ENCODE results near the gene PLPPR5. TPM values are rescaled to one million over a fixed set of nuclear protein-coding genes. Genes with fewer than 3 reads are reported as not detected.

Gene PLPPR5
- polyA plus RNA-seq, 1 experiment: not detected

DNA sequence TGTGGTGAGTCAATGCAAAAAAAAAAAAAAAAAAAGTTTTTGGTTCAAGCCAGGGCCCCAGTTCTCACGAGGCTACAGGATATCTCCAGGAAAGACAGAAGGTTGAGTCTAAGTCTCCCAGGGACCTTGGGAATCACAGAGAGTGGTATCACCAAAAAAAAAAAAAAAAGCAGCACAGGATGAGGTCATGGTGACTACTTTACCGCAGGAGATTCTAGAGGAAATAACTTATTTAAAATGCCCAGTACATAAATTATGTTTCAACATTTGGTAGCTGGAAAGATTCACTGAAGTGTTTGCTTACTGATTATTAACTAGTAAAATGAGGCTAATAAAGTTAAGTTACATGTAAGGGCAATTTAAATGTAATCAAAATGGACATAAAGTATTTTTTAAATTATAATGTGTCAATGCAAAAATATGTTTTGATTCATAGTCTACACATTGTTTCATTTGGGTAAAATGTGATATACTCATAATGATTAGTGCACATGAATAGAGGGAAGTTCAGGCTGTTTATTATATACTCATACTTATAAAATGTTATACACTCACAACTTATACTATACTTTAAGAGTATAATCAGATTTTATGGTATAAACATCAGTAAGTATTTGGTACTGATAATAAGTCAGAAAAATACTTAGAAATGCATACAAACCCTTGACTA lies 84.1 kb downstream of the PLPPR5 start:
- TF ChIP-seq, protein P1, sequence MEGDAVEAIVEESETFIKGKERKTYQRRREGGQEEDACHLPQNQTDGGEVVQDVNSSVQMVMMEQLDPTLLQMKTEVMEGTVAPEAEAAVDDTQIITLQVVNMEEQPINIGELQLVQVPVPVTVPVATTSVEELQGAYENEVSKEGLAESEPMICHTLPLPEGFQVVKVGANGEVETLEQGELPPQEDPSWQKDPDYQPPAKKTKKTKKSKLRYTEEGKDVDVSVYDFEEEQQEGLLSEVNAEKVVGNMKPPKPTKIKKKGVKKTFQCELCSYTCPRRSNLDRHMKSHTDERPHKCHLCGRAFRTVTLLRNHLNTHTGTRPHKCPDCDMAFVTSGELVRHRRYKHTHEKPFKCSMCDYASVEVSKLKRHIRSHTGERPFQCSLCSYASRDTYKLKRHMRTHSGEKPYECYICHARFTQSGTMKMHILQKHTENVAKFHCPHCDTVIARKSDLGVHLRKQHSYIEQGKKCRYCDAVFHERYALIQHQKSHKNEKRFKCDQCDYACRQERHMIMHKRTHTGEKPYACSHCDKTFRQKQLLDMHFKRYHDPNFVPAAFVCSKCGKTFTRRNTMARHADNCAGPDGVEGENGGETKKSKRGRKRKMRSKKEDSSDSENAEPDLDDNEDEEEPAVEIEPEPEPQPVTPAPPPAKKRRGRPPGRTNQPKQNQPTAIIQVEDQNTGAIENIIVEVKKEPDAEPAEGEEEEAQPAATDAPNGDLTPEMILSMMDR (IDR thresholded peaks at IDR 0.05; ENCODE audit: insufficient read depth, low read depth, low read length): no peak
- DNase-seq (ENCODE audit: low read depth): peak; percentile 37
- CTCF ChIA-PET: no interaction called here
- no peaks in the 10 kb centered on the region for H3K36me3 ChIP-seq (ENCODE audit: control insufficient read depth, insufficient read depth, low read length)
- no peaks in the 10 kb centered on the region for H3K27me3 ChIP-seq (ENCODE audit: control insufficient read depth, insufficient read depth, low read length)
- POLR2A ChIA-PET: no interaction called here
- no peak overlapping the region for H3K4me3 ChIP-seq (ENCODE audit: low read depth, low read length)

DNA sequence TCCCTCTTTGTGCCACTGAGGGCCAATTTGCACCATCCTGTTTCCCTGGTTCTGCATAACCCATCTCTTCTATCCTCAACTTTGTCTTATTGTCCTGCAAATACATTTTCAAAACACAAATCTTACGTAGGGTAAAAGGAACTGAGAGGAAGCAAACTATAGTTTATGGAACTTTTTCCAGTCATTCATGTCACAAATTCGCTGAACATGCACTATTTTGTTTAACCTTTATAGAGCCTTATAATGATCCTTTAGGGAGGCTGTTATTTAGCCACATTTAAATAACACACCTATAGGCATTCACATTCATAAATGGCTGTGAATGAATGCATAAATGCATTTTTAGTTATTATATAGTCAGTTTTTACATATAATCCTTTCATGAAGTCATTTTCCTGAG lies 85.0 kb downstream of the PLPPR5 start:
- Histone ChIP-seq H3K27me3 (ENCODE audit: control insufficient read depth, insufficient read depth, low read length) (no peaks in the 10 kb centered on the region), H3K4me3 (ENCODE audit: low read depth, low read length) (no peak overlapping the region), H3K36me3 (ENCODE audit: control insufficient read depth, insufficient read depth, low read length) (no peaks in the 10 kb centered on the region)
- ChIA-PET CTCF (no interaction called here), POLR2A (no interaction called here)
- TF ChIP-seq, protein P1 (IDR thresholded peaks at IDR 0.05; ENCODE audit: insufficient read depth, low read depth, low read length): no peak
- no peak for DNase-seq (ENCODE audit: low read depth)

DNA sequence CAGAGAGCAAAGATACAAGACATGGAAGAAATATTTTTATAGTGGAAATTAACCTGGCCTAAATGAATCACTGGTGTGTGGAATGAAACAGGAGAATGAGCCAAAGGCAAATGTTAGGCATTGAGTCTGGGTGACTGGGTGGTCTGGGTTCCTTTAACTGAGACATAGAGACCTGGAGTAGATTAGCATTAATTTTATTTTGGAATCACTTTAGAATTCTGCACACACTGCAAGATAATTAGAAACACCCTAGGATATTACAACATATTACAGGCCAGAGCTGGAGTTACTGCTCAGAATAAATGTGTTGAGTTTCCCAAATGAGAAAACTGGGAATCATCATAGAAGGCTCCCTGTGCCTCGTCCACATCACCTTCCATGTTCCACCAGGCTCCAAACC lies 85.5 kb downstream of the PLPPR5 start:
- TF ChIP-seq, protein P1 (IDR thresholded peaks at IDR 0.05; ENCODE audit: insufficient read depth, low read depth, low read length): no peak
- DNase-seq (ENCODE audit: low read depth): no peak
- ChIA-PET POLR2A (no interaction called here), CTCF (no interaction called here)
- H3K27me3 ChIP-seq (ENCODE audit: control insufficient read depth, insufficient read depth, low read length): no peaks in the 10 kb centered on the region
- H3K4me3 ChIP-seq (ENCODE audit: low read depth, low read length): no peak overlapping the region
- no peaks in the 10 kb centered on the region for H3K36me3 ChIP-seq (ENCODE audit: control insufficient read depth, insufficient read depth, low read length)

DNA sequence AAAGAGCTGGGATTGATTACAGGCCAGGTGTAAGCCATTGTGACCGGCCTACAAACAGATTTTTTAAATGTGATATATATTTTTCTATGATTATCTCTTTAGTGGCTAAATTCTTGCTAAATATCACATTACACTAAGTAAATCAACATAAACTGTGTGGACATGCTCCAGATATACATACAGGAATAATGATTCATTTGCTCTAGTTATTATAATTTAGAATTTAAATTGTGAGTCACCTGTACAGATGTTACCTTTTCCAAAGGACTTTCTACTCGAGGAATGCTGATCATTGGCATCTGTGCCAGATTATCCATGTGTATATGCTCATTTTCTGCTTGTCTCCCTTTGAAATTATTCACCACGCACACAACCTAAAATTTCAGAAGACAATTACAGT lies 90.1 kb downstream of the PLPPR5 start:
- CTCF ChIA-PET: no interaction called here
- H3K36me3 ChIP-seq (ENCODE audit: control insufficient read depth, insufficient read depth, low read length): no peaks in the 10 kb centered on the region
- no peak for DNase-seq (ENCODE audit: low read depth)
- POLR2A ChIA-PET: no interaction called here
- H3K27me3 ChIP-seq (ENCODE audit: control insufficient read depth, insufficient read depth, low read length): no peaks in the 10 kb centered on the region
- H3K4me3 ChIP-seq (ENCODE audit: low read depth, low read length): no peak overlapping the region
- TF ChIP-seq, protein P1 (IDR thresholded peaks at IDR 0.05; ENCODE audit: insufficient read depth, low read depth, low read length): no peak

DNA sequence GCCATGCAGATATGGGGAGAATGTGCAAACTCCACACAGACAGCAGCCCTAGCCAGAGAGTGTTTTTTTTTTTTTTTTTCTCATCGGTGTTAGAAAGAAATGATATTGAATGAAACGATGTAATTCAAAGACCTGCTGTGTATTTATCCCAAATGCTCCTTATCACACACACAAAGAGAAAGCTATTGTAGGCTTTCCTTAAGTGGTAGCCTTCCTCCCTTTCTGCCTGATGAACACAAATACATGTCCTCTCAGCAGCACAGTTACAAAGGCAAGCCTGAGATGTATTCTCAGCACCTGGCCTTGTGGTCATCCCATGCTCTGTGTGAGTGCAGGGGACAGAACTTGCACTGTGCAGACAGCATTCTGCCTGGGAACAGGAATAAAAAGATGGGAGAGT lies 93.8 kb downstream of the PLPPR5 start:
- Histone ChIP-seq H3K36me3 (ENCODE audit: control insufficient read depth, insufficient read depth, low read length) (no peaks in the 10 kb centered on the region), H3K27me3 (ENCODE audit: control insufficient read depth, insufficient read depth, low read length) (no peaks in the 10 kb centered on the region), H3K4me3 (ENCODE audit: low read depth, low read length) (no peak overlapping the region)
- ChIA-PET POLR2A (no interaction called here), CTCF (no interaction called here)
- DNase-seq (ENCODE audit: low read depth): no peak
- TF ChIP-seq, protein P1 (IDR thresholded peaks at IDR 0.05; ENCODE audit: insufficient read depth, low read depth, low read length): no peak

All from BJ (cell line).